HepG2 (cell line): Measurements from ENCODE around the gene AUTS2. TPM values are rescaled to one million over a fixed set of nuclear protein-coding genes. Genes with fewer than 3 reads are reported as not detected.

Source experiments
- ATAC-seq: fragments of 200-7000 bp; cut with Tn5 transposase; 3 replicates; pipeline ENCODE4 v1.9.1; 2020; ENCODE audit warnings: mild to moderate bottlenecking, moderate library complexity
- BruUV-seq: library from RNA; stranded (reverse); fragments of 400-500 nt; replicated peaks from 2 replicates; lab custom pipeline; 2021; lab: Mats Ljungman, UMichigan
- CTCF ChIA-PET: fragments of 300-600 bp; formaldehyde crosslinking; extraction: SDS; loops from one replicate; lab custom pipeline; 2021; ENCODE audit warnings: low total read pairs, inconsistent platforms, low intra/inter-chr PET ratio; lab: Yijun Ruan, JAX
- POLR2A ChIA-PET: fragments of 350-600 bp; sonication (Branson Sonifier 250); formaldehyde crosslinking; loops from one replicate; lab custom pipeline; 2020; ENCODE audit warnings: antibody characterized with exemption, inconsistent platforms; lab: Yijun Ruan, JAX
- DNase-seq: peaks from one replicate; pipeline ENCODE4 v3.0.0-alpha.2; 2015; ENCODE audit warnings: low spot score
- FAIRE-seq: peaks from 3 replicates; lab custom pipeline; 2011; peaks lifted over from hg19 to GRCh38; lab: Jason Lieb, UNC
- H2AFZ ChIP-seq: one replicate; pipeline ENCODE4 v1.6.1; 2011; ENCODE audit warnings: low read length, inconsistent platforms
- H3K27ac ChIP-seq: fragments of 300-600 bp; 3 replicates; pipeline ENCODE4 v1.8.0; 2011; ENCODE audit warnings: mixed run types, mild to moderate bottlenecking, mixed read lengths, low read length, inconsistent platforms; ENCODE audit not compliant: insufficient read depth; ENCODE audit errors: extremely low read length
- H3K27me3 ChIP-seq, 2 experiments: fragments of 200-600 bp in 1 of 2; 2 replicates in 1 of 2; 3 replicates in 1 of 2; pipeline versions ENCODE4 v1.6.0 to v1.8.0; 2011; ENCODE audit warnings: low read length in 2 of 2, mild to moderate bottlenecking in 2 of 2, moderate library complexity in 2 of 2, inconsistent platforms in 1 of 2; ENCODE audit not compliant: insufficient read depth in 2 of 2, control insufficient read depth in 1 of 2
- H3K36me3 ChIP-seq, 2 experiments: fragments of 200-600 bp in 1 of 2; replicated peaks in 1 of 2; 2 replicates in 1 of 2; 3 replicates in 1 of 2; pipeline versions ENCODE4 v1.5.1 to v1.8.0; 2011; ENCODE audit warnings: low read length in 2 of 2, inconsistent platforms in 1 of 2; ENCODE audit not compliant: insufficient read depth in 2 of 2, control insufficient read depth in 1 of 2
- H3K4me1 ChIP-seq: 2 replicates; pipeline ENCODE4 v1.5.1; 2012; ENCODE audit warnings: low read length, inconsistent platforms; ENCODE audit not compliant: insufficient read depth
- H3K4me2 ChIP-seq: 2 replicates; pipeline ENCODE4 v1.6.0; 2011; ENCODE audit warnings: low read depth, low read length, inconsistent platforms
- H3K4me3 ChIP-seq, 3 experiments: fragments of 200-600 bp in 1 of 3; sonication (generic), shearing (Covaris generic) in 1 of 3; replicated peaks in 1 of 3; 2 replicates each; pipeline ENCODE4 v1.5.1; 2011 to 2016; ENCODE audit warnings: low read length in 3 of 3, inconsistent platforms in 2 of 3, low read depth in 2 of 3, mild to moderate bottlenecking in 2 of 3, control low read depth in 1 of 3, mixed read lengths in 1 of 3; ENCODE audit not compliant: insufficient read depth in 1 of 3
- H3K79me2 ChIP-seq: one replicate; pipeline ENCODE4 v1.6.1; 2011; ENCODE audit warnings: low read length, inconsistent platforms; ENCODE audit not compliant: insufficient read depth
- H3K9ac ChIP-seq: 2 replicates; pipeline ENCODE4 v1.6.0; 2011; ENCODE audit warnings: mild to moderate bottlenecking, low read depth, low read length, inconsistent platforms; ENCODE audit not compliant: insufficient read depth
- H3K9me3 ChIP-seq: 2 replicates; pipeline ENCODE4 v1.5.1; 2012; ENCODE audit warnings: mild to moderate bottlenecking, low read length
- H4K20me1 ChIP-seq: 2 replicates; pipeline ENCODE4 v1.6.0; 2011; ENCODE audit warnings: inconsistent platforms, mild to moderate bottlenecking, low read length, moderate library complexity; ENCODE audit not compliant: insufficient read depth
- BCL6 ChIP-seq: IDR thresholded peaks from 2 replicates; pipeline ENCODE4 v1.6.1; 2016; ENCODE audit warnings: missing genetic modification reagents, missing compliant biosample characterization
- FOXM1 ChIP-seq: sonication (generic); formaldehyde crosslinking; IDR thresholded peaks from 2 replicates; pipeline ENCODE4 v1.5.0; 2020; ENCODE audit warnings: missing genetic modification reagents
- GZF1 ChIP-seq: sonication (generic); formaldehyde crosslinking; IDR thresholded peaks from 2 replicates; pipeline ENCODE4 v1.5.1; 2020; ENCODE audit warnings: mild to moderate bottlenecking, missing genetic modification reagents
- TGIF2 ChIP-seq: IDR thresholded peaks from 2 replicates; pipeline ENCODE4 v1.6.1; 2016; ENCODE audit warnings: control low read depth, missing compliant biosample characterization
- ZBTB7B ChIP-seq: sonication (generic); formaldehyde crosslinking; IDR thresholded peaks from 2 replicates; pipeline ENCODE4 v1.4.0; 2020; ENCODE audit warnings: missing genetic modification reagents
- ZNF567 ChIP-seq: sonication (generic); formaldehyde crosslinking; IDR thresholded peaks from 2 replicates; pipeline ENCODE4 v1.8.1; 2023; ENCODE audit warnings: mild to moderate bottlenecking, missing genetic modification reagents, borderline replicate concordance
- ZNF614 ChIP-seq: IDR thresholded peaks from 2 replicates; pipeline ENCODE4 v1.6.1; 2018; ENCODE audit warnings: missing biosample characterization, missing genetic modification reagents, inconsistent platforms, borderline replicate concordance
- ZUFSP ChIP-seq: sonication (generic); formaldehyde crosslinking; IDR thresholded peaks from 2 replicates; pipeline ENCODE4 v1.9.0; 2021; ENCODE audit warnings: missing genetic modification reagents, mild to moderate bottlenecking, borderline replicate concordance
- WGBS: methylation state at CpG from one replicate; pipeline ENCODE4 v1.1.6; 2017; ENCODE audit warnings: low lambda C conversion rate; 5-methylcytosine and 5-hydroxymethylcytosine counted together
- in situ Hi-C: cut with HindIII; loops from 2 replicates; pipeline ENCODE4 v1.10.0; 2017; ENCODE audit warnings: low pct_unique_long_range_greater_than_20kb; ENCODE audit not compliant: extremely low pct_ligation_motif_present
- intact Hi-C: fragments of 100-400 bp; cut with micrococcal nuclease; formaldehyde crosslinking; loops from one replicate; pipeline ENCODE4 v1.10.0; 2022; ENCODE audit not compliant: unreplicated experiment
- polyA plus RNA-seq, 8 experiments: library from polyadenylated mRNA; depleted of rRNA in 3 of 8; stranded (reverse) in 7 of 8; unstranded in 1 of 8; fragments of >200 nt; fragmentation: Illumina TruSeq in 4 of 8; extraction: Trizol in 4 of 8; gene quantifications; 2 replicates each; pipeline versions ENCODE4 v1.2.1 to v1.2.3, GENCODE V29; 2011 to 2016; ENCODE audit warnings: low read depth in 4 of 8, missing spikeins in 1 of 8, mixed read lengths in 1 of 8; ENCODE audit not compliant: insufficient read depth in 1 of 8
- total RNA-seq, 5 experiments: library from RNA; depleted of rRNA; stranded (reverse); fragments of >200 nt; fragmentation: Illumina TruSeq; extraction: Trizol; gene quantifications; 2 replicates each; pipeline ENCODE4 v1.2.3, GENCODE V29; 2016; ENCODE audit warnings: low read depth in 1 of 5
- TF ChIP-seq, protein P1 (sequence below): sonication (generic); formaldehyde crosslinking; conservative IDR thresholded peaks from 2 replicates; pipeline ENCODE4 v1.8.1; 2023; ENCODE audit warnings: missing genetic modification reagents

The AUTS2 gene
- total and polyA plus RNA-seq, 2 of the 13 experiments (the other 11 are each of a cell fraction or from before 2014, with no cell fraction given) = 0.38 TPM; not detected in 1

GRCh38 chr7:70637726-70638125, 1039.5 kb downstream of the AUTS2 start (continued):
- TF ChIP-seq ZUFSP (CRISPR knock-in tag) = no peak
- TF ChIP-seq TGIF2 (CRISPR knock-in tag) = no peak
- TF ChIP-seq, protein P1, sequence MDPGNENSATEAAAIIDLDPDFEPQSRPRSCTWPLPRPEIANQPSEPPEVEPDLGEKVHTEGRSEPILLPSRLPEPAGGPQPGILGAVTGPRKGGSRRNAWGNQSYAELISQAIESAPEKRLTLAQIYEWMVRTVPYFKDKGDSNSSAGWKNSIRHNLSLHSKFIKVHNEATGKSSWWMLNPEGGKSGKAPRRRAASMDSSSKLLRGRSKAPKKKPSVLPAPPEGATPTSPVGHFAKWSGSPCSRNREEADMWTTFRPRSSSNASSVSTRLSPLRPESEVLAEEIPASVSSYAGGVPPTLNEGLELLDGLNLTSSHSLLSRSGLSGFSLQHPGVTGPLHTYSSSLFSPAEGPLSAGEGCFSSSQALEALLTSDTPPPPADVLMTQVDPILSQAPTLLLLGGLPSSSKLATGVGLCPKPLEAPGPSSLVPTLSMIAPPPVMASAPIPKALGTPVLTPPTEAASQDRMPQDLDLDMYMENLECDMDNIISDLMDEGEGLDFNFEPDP = no peak
- no peak for TF ChIP-seq ZNF567 (CRISPR knock-in tag)
- no peak for TF ChIP-seq ZBTB7B (CRISPR knock-in tag)
- TF ChIP-seq FOXM1 (CRISPR knock-in tag) = no peak
- no peak for TF ChIP-seq GZF1
- TF ChIP-seq ZNF614 = no peak
- TF ChIP-seq, all 625 proteins: peak for 0

- no TSS peak for BruUV-seq
- DNase-seq (no peak), ATAC-seq (no peak), FAIRE-seq (no peak)
- ChIA-PET CTCF (no interaction called here), POLR2A (no interaction called here)
- no peak overlapping the region for H3K4me3 ChIP-seq
- H3K4me2 ChIP-seq = no peak overlapping the region
- H3K4me1 ChIP-seq = no peaks in the 10 kb centered on the region
- no peaks in the 10 kb centered on the region for H3K79me2 ChIP-seq
- WGBS = 49% methylated on average over 17 of the region's 17 CpGs
- no peaks in the 10 kb centered on the region; a peak in 1 of 5 replicates for H3K27me3 ChIP-seq
- no peak overlapping the region for H2AFZ ChIP-seq
- no peak overlapping the region for H3K27ac ChIP-seq
- H3K9ac ChIP-seq = no peak overlapping the region
- no peaks in the 10 kb centered on the region for H4K20me1 ChIP-seq
- H3K36me3 ChIP-seq = no peaks in the 10 kb centered on the region
- H3K9me3 ChIP-seq = no peaks in the 10 kb centered on the region
- intact Hi-C loops = no loop called here
- TF ChIP-seq BCL6 = no peak
- in situ Hi-C loops = no loop called here
Measured at GRCh38 chr7:70638158-70639107, 1040.2 kb downstream of the AUTS2 start.
